ENCODE results near the gene TFPT. TPM values are rescaled to one million over a fixed set of nuclear protein-coding genes. Genes with fewer than 3 reads are reported as not detected.
A peak's percentile ranks its signal among the peaks of the same experiment; 100 is the strongest.
"Not testable (repeated sequence)": the region's sequence is repeated elsewhere in the genome, so short reads cannot be mapped to it uniquely, and the experiment has no call there.

TFPT gene
- total RNA-seq, 2 donors from 2014 or later: 14.0 to 16.8 TPM

DNA sequence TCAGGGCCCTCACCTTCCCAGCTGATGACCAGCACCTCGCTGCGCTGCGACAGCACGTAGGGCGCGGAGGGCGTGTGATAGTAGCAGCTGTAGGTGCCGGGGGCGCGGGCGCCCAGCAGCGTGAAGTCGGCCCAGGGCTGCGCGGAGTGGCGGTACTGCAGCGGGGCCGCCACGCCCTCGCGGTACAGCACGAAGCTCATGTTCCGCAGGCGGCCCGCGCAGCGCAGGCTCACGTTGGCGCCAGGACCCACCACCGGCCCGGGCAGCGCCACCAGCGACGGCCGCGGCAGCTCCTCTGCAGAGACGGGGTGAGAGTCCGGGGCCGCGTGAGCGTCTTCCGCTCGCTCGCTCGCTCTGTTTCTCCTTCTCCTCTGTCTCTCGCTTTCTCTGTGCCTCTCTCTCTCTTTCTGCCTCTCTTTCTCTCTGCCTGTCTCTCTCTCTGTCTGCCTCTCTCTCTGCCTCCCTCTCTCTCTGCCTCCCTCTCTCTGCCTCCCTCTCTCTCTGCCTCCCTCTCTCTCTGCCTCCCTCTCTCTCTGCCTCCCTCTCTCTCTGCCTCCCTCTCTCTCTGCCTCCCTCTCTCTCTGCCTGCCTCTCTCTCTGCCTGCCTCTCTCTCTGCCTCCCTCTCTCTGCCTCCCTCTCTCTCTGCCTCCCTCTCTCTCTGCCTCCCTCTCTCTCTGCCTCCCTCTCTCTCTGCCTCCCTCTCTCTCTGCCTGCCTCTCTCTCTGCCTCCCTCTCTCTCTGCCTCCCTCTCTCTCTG lies 19.4 kb downstream of the TFPT start:
- DNase-seq (peak; percentile 63), ATAC-seq (peak; percentile 74 to 85)
- intact Hi-C loops (cut with DNase I): not testable (repeated sequence)

DNA sequence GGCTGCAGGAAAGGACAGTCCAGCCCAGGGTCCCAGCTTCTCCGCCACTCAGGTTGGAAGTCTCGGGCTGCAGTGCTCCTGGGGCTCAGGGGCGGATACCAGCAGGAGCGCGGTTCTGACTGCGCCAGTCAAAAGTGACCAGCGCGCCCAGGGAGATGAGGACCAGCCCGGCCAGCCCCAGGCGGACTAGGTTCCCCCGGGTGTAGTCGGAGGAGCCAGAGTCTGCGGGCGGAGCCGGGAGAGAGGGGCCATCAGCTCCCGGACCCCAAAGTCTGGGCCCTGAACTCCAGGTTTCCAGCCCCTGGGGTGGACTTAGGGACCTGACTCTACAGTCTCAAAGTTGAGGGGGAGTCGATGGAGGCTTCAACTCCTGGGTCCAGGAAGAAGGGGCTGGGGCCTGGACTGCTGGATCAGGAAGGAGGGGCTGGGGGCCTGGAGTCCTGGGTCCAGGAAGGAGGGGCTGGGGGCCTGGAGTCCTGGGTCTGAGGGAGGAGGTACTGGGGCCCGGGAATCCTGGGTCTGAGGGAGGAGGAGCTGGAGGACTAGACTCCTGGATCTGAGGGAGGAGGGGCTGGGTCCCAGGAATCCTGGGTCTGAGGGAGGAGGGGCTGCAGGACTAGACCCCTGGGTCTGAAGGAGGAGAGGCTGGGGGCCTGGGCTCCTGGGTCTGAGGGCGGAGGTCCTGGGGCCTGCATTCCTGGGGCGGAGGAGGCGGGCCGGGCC lies 20.2 kb downstream of the TFPT start:
- intact Hi-C loops (cut with DNase I): no loop called here
- ATAC-seq: no peak
- no peak for DNase-seq

DNA sequence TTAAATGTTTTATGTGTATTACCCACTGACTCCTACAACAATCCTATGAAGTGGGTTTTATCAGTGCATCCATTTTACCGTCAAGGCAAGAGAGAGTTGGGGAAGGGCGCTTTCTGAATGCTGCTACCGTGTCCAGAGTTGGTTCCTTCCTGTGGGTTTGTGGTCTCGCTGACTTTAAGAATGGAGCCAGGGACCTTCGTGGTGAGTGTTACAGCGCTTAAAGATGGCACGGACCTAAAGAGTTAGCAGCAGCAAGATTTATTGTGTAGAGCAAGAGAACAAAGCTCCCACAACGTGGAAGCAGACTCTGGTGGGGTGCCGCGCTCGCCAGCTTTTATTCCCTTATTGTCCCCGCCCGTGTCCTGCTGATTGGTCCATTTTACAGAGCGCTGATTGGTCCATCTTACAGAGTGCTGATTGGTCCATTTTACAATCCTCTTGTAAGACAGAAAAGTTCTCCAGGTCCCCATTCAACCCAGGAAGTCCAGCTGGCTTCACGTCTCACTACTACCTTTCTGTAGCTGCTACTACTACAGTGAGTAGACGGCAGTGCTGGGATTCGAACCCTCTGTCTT lies 20.9 kb downstream of the TFPT start:
- DNase-seq: no peak
- intact Hi-C loops (cut with DNase I): no loop called here
- no peak for ATAC-seq

DNA sequence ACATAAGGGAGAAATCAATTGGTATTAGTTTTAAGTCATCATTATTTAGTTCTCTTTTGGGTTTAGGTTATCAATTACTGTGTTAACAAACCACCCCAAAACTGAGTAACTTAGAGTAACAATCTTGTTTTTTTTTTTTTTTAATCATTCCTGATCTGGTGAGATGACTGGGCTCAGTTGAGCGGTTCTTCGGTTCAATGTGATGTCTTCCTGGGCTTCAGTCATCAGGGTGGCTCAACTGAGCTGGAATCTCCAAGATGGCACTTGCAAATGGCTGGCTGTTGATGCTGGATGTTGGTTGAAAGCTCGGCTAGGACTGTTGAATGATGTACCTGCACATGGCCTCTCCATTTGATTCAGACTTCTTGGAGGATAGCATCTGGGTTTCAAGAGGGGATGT lies 31.0 kb downstream of the TFPT start:
- ATAC-seq (no peak), DNase-seq (no peak)
- intact Hi-C loops (cut with DNase I): no loop called here

- intact Hi-C loops (cut with DNase I): no loop called here
- no peak for DNase-seq
- ATAC-seq: no peak
These were observed 34.4 kb downstream of the TFPT start, which contains the start of gene TARM1 for GRCh38 chr19:54081032-54081431. Gene TARM1 (minus strand): TSS chr19:54081365. CDS start chr19:54081340, 25 bp downstream.

GRCh38 chr19:54077334-54077733 lies 38.1 kb downstream of the TFPT start:
- intact Hi-C loops (cut with DNase I): no loop called here
- ATAC-seq (no peak), DNase-seq (no peak)

GRCh38 chr19:54074851-54075250 lies 40.6 kb downstream of the TFPT start:
- intact Hi-C loops (cut with DNase I): no loop called here
- no peak for DNase-seq
- ATAC-seq: no peak

DNA sequence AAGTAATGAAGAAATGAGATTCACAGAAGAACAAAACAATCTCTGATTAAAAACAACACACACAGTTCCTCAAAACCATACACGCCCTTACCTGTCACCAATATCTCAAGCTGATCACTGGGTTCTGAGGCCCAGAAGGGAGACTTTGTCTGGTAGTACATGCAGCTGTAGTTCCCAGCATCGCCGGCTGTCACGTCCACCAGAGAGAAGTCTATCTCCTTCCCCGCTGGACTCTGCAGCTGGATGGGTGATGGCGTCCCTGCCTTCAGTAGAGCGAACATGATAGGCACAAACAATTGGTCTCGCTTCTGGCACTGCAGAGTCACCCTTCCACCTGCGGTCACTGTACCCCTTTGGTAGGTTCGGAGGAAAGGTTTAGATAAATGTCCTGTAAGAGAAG lies 41.6 kb downstream of the TFPT start:
- intact Hi-C loops (cut with DNase I): no loop called here
- DNase-seq (no peak), ATAC-seq (no peak)

DNA sequence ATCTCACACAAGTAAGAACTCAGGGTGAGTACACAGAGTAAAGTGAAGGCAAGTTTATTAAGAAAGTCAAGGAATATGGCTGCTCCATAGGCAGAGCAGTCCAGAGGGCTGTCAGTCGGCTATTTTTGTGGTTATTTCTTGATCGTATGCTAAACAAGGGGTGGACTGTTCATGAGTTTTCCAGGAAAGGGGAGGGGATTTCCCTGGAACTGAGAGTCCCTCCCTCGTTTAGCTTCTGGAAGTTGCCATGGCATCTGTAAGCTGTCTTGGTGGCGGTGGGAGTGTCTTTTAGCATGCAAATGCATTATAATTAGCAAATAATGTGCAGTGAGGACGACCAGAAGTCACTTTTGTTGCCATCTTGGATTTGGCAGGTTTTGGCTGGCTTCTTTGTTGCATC lies 46.0 kb downstream of the TFPT start:
- no peak for ATAC-seq
- DNase-seq: no peak
- intact Hi-C loops (cut with DNase I): no loop called here

- ATAC-seq (no peak), DNase-seq (no peak)
- intact Hi-C loops (cut with DNase I): no loop called here
These were observed 51.9 kb downstream of the TFPT start, which contains the start of gene VSTM1 for GRCh38 chr19:54063350-54064116. Gene VSTM1 (minus strand): TSS chr19:54063897. CDS start chr19:54063777, 120 bp downstream.

DNA sequence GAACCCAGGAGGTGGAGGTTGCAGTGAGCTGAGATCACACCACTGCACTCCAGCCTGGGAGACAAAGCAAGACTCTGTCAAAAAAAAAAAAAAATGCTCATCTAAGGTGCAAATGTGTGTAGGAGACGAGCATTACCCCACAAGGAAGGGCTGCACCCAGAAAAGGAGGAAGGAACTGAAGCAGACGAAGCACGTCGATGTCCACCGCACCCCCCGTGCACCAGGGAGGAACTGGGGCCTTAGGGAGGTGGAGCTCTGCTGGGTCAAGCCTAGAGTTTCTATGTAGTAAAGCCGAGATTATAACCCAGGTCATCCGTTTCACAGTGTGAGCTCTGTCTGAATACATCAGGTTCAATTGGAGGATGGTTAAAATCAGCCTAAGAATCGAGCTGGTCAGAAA lies 52.8 kb downstream of the TFPT start:
- peak in 1 of 2 donors; percentile 49 for ATAC-seq
- no peak for DNase-seq
- intact Hi-C loops (cut with DNase I): no loop called here

Other genes starting within 250 kb of the TFPT start
- gene MYADM, start 247.8 kb downstream of the TFPT start, total RNA-seq: 100 to 1,000 TPM; 106 to 209 TPM
- gene PRKCG, start 233.5 kb downstream of the TFPT start, total RNA-seq: not detected
- gene CACNG7, start 206.4 kb downstream of the TFPT start, total RNA-seq: not detected
- gene CACNG8, start 152.7 kb downstream of the TFPT start, total RNA-seq: under 1 TPM; 0.06 to 0.29 TPM
- gene CACNG6, start 124.0 kb downstream of the TFPT start, total RNA-seq: under 1 TPM in 1 of 2 donors, not detected in 1; 0.21 TPM
- under 1 TPM in 1 of 2 donors, not detected in 1; 0.29 TPM for gene VSTM1, start 51.8 kb downstream of the TFPT start, total RNA-seq
- gene TARM1, start 34.3 kb downstream of the TFPT start, total RNA-seq: not detected
- 1 to 10 TPM; 1.4 to 1.9 TPM for gene OSCAR, start 14.9 kb downstream of the TFPT start, total RNA-seq
- gene NDUFA3, start 12.8 kb downstream of the TFPT start, total RNA-seq: 100 to 1,000 TPM; 272 to 373 TPM
- 10 to 100 TPM; 39.3 to 43.2 TPM for gene PRPF31, start 97 bp upstream of the TFPT start, total RNA-seq
- gene CNOT3, start 22.1 kb upstream of the TFPT start, total RNA-seq: 10 to 100 TPM; 18.9 to 21.4 TPM
- 1 to 10 TPM; 7.0 to 7.2 TPM for gene LENG1, start 44.1 kb upstream of the TFPT start, total RNA-seq
- 1 to 10 TPM in 1 of 2 donors, under 1 TPM in 1; 0.38 to 1.1 TPM for gene TMC4, start 57.5 kb upstream of the TFPT start, total RNA-seq
- 10 to 100 TPM; 21.6 to 21.7 TPM for gene MBOAT7, start 73.9 kb upstream of the TFPT start, total RNA-seq
- 10 to 100 TPM; 17.4 to 20.5 TPM for gene TSEN34, start 75.7 kb upstream of the TFPT start, total RNA-seq
- gene RPS9, start 85.2 kb upstream of the TFPT start, total RNA-seq: 100 to 1,000 TPM; 738 to 776 TPM
- gene LILRB3, start 107.3 kb upstream of the TFPT start, total RNA-seq: 10 to 100 TPM in 1 of 2 donors, 1 to 10 TPM in 1; 8.5 to 10.5 TPM
- gene LILRA6, start 127.1 kb upstream of the TFPT start, total RNA-seq: 1 to 10 TPM; 6.0 to 6.5 TPM
- 10 to 100 TPM; 15.1 to 21.4 TPM for gene LILRB5, start 141.6 kb upstream of the TFPT start, total RNA-seq
- gene LILRB2, start 165.5 kb upstream of the TFPT start, total RNA-seq: 1 to 10 TPM; 3.3 to 5.5 TPM
- 1 to 10 TPM; 3.7 to 4.7 TPM for gene LILRA5, start 197.5 kb upstream of the TFPT start, total RNA-seq
- not detected for gene LILRA4, start 223.5 kb upstream of the TFPT start, total RNA-seq
- 10 to 100 TPM; 16.2 to 26.8 TPM for gene LAIR1, start 249.3 kb upstream of the TFPT start, total RNA-seq